ENCODE measurements around the gene CHST13.

CHST13 gene

DNA sequence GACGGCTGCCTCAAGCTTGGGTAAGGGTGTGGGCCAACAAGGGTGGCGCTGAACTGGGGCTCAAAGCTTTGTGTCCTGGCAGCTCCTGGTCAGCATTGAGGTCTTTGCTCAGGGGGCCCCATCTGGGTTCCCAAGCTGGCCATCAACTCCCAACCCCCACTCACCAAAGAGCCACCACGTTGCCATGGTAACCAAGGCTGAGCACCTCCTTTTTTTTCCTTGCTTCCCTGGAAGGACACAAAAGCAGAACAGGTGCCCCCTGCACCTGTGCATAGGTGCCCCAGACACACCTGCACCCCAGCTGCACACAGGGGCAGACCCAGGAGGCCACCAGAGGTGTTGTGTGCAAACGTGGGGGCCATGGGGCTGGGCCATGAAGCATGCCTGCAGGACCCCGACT lies 22.9 kb upstream of the CHST13 start:
- POLR2A ChIA-PET: no interaction called here
- Histone ChIP-seq H3K27ac (ENCODE audit: extremely low read depth, low read depth, low read length) (no peak overlapping the region), H3K4me1 (ENCODE audit: control insufficient read depth, insufficient read depth, low read length) (no peaks in the 10 kb centered on the region), H3K36me3 (ENCODE audit: control insufficient read depth in 2 of 2, insufficient read depth in 1 of 2, low read length in 2 of 2) (no peaks in the 10 kb centered on the region), H3K4me3 (ENCODE audit: low read depth, low read length) (no peak overlapping the region), H3K9me3 (ENCODE audit: control insufficient read depth, insufficient read depth, low read depth, low read length) (no peaks in the 10 kb centered on the region)
- CTCF ChIA-PET: no interaction called here
- TF ChIP-seq ZBTB1 (tag by site-specific recombination; IDR thresholded peaks at IDR 0.05) (no peak), ZNF48 (tag by site-specific recombination; IDR thresholded peaks at IDR 0.05) (no peak), ZFP37 (tag by site-specific recombination; IDR thresholded peaks at IDR 0.05) (no peak)
- TF ChIP-seq, protein P1, sequence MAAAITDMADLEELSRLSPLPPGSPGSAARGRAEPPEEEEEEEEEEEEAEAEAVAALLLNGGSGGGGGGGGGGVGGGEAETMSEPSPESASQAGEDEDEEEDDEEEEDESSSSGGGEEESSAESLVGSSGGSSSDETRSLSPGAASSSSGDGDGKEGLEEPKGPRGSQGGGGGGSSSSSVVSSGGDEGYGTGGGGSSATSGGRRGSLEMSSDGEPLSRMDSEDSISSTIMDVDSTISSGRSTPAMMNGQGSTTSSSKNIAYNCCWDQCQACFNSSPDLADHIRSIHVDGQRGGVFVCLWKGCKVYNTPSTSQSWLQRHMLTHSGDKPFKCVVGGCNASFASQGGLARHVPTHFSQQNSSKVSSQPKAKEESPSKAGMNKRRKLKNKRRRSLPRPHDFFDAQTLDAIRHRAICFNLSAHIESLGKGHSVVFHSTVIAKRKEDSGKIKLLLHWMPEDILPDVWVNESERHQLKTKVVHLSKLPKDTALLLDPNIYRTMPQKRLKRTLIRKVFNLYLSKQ (tag by site-specific recombination; IDR thresholded peaks at IDR 0.05; ENCODE audit: borderline replicate concordance): no peak

DNA sequence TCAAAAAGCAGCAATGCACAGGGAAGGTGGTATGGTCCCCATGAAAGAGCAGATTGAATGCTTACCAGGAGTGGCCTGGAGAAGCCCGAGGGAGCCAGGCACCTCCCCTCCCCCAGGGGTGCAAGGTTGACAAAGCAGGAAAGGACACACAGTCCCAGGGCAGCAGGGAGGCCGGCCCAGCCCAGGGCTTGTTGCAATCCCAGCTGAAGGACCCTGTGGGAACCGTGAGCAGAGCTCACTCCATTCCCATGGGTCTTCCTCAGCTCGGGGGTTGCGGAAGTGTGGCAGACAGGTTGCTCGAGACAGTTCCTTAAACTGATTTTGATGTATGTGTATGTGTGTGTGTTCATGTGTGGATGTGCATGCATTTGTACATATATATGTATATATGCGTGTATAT lies 22.2 kb upstream of the CHST13 start:
- CTCF ChIA-PET: no interaction called here
- no peaks in the 10 kb centered on the region for H3K4me1 ChIP-seq (ENCODE audit: control insufficient read depth, insufficient read depth, low read length)
- POLR2A ChIA-PET: no interaction called here
- no peak overlapping the region for H3K27ac ChIP-seq (ENCODE audit: extremely low read depth, low read depth, low read length)
- no peak overlapping the region for H3K4me3 ChIP-seq (ENCODE audit: low read depth, low read length)
- no peaks in the 10 kb centered on the region for H3K36me3 ChIP-seq (ENCODE audit: control insufficient read depth in 2 of 2, insufficient read depth in 1 of 2, low read length in 2 of 2)
- no peak for TF ChIP-seq SP2 (tag by site-specific recombination; IDR thresholded peaks at IDR 0.05)
- TF ChIP-seq MEIS1 (CRISPR knock-in tag; IDR thresholded peaks at IDR 0.05; ENCODE audit: borderline replicate concordance): no peak
- TF ChIP-seq ZNF664 (tag by site-specific recombination; IDR thresholded peaks at IDR 0.05): no peak
- TF ChIP-seq ZNF184 (tag by site-specific recombination; IDR thresholded peaks at IDR 0.05): no peak
- TF ChIP-seq ZNF23 (tag by site-specific recombination; IDR thresholded peaks at IDR 0.05; ENCODE audit: borderline replicate concordance): no peak
- TF ChIP-seq ZEB2 (tag by site-specific recombination; IDR thresholded peaks at IDR 0.05): no peak
- TF ChIP-seq ZNF623 (tag by site-specific recombination; IDR thresholded peaks at IDR 0.05): no peak
- no peak for TF ChIP-seq ZFHX2 (tag by site-specific recombination; conservative IDR thresholded peaks at IDR 0.05)
- no peaks in the 10 kb centered on the region for H3K9me3 ChIP-seq (ENCODE audit: control insufficient read depth, insufficient read depth, low read depth, low read length)

DNA sequence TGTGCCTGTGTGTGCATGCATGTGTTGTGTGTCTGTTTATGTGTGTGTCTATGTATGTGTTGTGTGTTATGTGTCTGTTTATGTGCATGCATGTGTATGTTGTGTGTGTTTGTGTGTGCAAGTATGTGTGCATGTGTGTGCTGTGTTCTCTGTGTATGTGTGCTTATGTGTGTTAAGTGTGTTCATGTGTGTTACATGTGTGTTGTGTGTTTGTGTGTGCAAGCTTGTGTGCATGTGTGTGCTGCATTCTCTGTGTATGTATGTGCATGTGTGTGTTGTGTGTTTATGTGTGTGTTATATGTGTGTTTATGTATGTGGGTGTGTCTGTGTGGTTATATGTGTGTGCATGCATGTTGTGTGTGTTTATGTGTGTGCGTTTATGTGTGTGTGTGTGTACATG lies 21.3 kb upstream of the CHST13 start:
- no peak overlapping the region for H3K4me3 ChIP-seq (ENCODE audit: low read depth, low read length)
- no peak overlapping the region for H3K27ac ChIP-seq (ENCODE audit: extremely low read depth, low read depth, low read length)
- no peak for TF ChIP-seq EGR2 (tag by site-specific recombination; IDR thresholded peaks at IDR 0.05; ENCODE audit: low read depth)
- TF ChIP-seq, protein P2, sequence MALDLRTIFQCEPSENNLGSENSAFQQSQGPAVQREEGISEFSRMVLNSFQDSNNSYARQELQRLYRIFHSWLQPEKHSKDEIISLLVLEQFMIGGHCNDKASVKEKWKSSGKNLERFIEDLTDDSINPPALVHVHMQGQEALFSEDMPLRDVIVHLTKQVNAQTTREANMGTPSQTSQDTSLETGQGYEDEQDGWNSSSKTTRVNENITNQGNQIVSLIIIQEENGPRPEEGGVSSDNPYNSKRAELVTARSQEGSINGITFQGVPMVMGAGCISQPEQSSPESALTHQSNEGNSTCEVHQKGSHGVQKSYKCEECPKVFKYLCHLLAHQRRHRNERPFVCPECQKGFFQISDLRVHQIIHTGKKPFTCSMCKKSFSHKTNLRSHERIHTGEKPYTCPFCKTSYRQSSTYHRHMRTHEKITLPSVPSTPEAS (tag by site-specific recombination; IDR thresholded peaks at IDR 0.05): peak; percentile 95
- TF ChIP-seq, protein P3, sequence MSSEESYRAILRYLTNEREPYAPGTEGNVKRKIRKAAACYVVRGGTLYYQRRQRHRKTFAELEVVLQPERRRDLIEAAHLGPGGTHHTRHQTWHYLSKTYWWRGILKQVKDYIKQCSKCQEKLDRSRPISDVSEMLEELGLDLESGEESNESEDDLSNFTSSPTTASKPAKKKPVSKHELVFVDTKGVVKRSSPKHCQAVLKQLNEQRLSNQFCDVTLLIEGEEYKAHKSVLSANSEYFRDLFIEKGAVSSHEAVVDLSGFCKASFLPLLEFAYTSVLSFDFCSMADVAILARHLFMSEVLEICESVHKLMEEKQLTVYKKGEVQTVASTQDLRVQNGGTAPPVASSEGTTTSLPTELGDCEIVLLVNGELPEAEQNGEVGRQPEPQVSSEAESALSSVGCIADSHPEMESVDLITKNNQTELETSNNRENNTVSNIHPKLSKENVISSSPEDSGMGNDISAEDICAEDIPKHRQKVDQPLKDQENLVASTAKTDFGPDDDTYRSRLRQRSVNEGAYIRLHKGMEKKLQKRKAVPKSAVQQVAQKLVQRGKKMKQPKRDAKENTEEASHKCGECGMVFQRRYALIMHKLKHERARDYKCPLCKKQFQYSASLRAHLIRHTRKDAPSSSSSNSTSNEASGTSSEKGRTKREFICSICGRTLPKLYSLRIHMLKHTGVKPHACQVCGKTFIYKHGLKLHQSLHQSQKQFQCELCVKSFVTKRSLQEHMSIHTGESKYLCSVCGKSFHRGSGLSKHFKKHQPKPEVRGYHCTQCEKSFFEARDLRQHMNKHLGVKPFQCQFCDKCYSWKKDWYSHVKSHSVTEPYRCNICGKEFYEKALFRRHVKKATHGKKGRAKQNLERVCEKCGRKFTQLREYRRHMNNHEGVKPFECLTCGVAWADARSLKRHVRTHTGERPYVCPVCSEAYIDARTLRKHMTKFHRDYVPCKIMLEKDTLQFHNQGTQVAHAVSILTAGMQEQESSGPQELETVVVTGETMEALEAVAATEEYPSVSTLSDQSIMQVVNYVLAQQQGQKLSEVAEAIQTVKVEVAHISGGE (tag by site-specific recombination; conservative IDR thresholded peaks at IDR 0.05; ENCODE audit: low read depth): no peak
- POLR2A ChIA-PET: no interaction called here
- H3K36me3 ChIP-seq (ENCODE audit: control insufficient read depth in 2 of 2, insufficient read depth in 1 of 2, low read length in 2 of 2): no peaks in the 10 kb centered on the region
- H3K4me1 ChIP-seq (ENCODE audit: control insufficient read depth, insufficient read depth, low read length): no peaks in the 10 kb centered on the region
- CTCF ChIA-PET: no interaction called here
- no peaks in the 10 kb centered on the region for H3K9me3 ChIP-seq (ENCODE audit: control insufficient read depth, insufficient read depth, low read depth, low read length)
